PC-3 (cell line): Measurements from ENCODE around the gene TMIGD1.

Experiments used
- CTCF ChIP-seq: fragments of 300-600 bp; sonication (generic); conservative IDR thresholded peaks from 2 replicates; pipeline ENCODE4 v1.5.1; 2017; ENCODE audit warnings: antibody characterized with exemption, low read depth, mild to moderate bottlenecking, low read length
- EZH2 ChIP-seq: fragments of 300-600 bp; sonication (generic); IDR thresholded peaks from one replicate; pipeline ENCODE4 v1.6.1; 2017; ENCODE audit warnings: antibody characterized with exemption, mild to moderate bottlenecking, low read length; ENCODE audit not compliant: unreplicated experiment
- EZH2phosphoT487 ChIP-seq: fragments of 300-600 bp; sonication (generic); IDR thresholded peaks from 2 replicates; pipeline ENCODE4 v1.6.1; 2018; ENCODE audit warnings: mild to moderate bottlenecking, antibody characterized with exemption, low read length, borderline replicate concordance

GRCh38 chr17:30274887-30275286 lies 59.0 kb downstream of the TMIGD1 start:
- TF ChIP-seq CTCF (no peak), EZH2phosphoT487 (no peak), EZH2 (no peak)
